ENCODE data around the gene SYNPO2. TPM values are rescaled to one million over a fixed set of nuclear protein-coding genes. Genes with fewer than 3 reads are reported as not detected.

SYNPO2 gene
- total RNA-seq, 1 experiment from 2014 or later = 0.61 TPM

DNA sequence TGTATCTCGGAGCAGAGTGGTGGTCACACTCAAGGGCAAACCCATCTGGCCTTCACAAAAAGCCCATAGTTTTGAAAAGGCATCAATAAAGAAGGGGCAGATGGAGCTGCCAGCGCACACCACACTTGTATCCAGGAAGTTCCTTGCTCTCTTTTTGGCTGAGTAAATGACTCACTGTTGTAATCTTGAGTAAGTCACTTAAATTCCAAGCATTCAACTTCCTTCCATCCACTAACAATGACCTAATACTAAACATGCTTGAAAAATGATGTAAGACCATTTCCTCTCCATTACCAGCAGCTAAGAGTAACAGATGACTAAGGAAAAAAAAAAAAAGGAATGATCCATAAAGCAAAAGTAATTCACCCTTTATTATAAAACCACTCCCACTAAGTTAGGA, 214.6 kb downstream of the SYNPO2 start:
- POLR2A ChIA-PET = interaction anchor here (0.6 to 2.7 kb wide), 14 partner anchors 9 to 351 kb away, joined by 3 to 82 read pairs (median 8); partner anchors contain the start of gene USP53
- intact Hi-C loops (cut with micrococcal nuclease) = loop anchor here (1.0 to 10.0 kb wide), 3 partner anchors 10 to 118 kb away; partner anchors contain the start of gene USP53

DNA sequence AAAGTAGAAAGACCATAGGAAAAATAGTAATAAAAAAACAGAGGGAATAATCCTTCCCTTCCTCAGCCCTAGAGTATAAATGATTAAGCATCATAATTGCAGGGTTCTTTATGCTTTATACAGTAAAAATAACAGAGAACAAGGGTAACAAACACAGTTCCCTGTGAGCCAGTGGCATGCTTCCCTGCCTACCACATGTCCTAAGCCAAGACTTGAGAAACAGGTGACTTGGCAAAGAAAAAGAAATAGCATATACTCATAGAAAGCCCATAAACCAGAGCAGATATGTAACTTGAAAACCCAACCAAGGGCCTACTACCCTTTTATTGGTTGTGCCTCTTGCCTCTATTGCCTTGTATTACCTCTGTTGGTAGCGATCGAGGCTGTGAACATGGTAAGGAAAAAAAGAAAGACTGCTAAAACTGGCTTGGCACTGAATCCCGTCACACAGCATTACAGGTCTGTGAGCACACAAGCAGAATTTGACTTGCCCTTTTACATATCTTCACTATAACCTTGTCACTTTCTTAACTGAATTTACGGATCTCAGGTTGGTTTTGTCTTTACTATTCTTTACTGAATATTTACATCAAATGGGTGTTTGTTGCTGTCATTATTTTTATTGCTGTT, 216.1 kb downstream of the SYNPO2 start:
- Mint-ChIP-seq H3K27me3 (ENCODE audit: insufficient read depth, unreplicated experiment) (no peaks in the 10 kb centered on the region), H3K27ac (ENCODE audit: low read depth, unreplicated experiment) (peak overlapping the region; percentile 7), H3K4me3 (ENCODE audit: unreplicated experiment) (no peak overlapping the region), H3K36me3 (ENCODE audit: insufficient read depth, unreplicated experiment) (no peaks in the 10 kb centered on the region), H3K4me1 (ENCODE audit: insufficient read depth, unreplicated experiment) (peaks cover 35% of the 10 kb centered on the region), H3K9me3 (ENCODE audit: unreplicated experiment) (no peaks in the 10 kb centered on the region)
- DNase-seq (ENCODE audit: unreplicated experiment) = no peak
- intact Hi-C loops (cut with micrococcal nuclease) = loop anchor here (10.0 kb wide), 1 partner anchor 120 kb away; no protein-coding TSS in a partner anchor
- TF ChIP-seq, protein P1, sequence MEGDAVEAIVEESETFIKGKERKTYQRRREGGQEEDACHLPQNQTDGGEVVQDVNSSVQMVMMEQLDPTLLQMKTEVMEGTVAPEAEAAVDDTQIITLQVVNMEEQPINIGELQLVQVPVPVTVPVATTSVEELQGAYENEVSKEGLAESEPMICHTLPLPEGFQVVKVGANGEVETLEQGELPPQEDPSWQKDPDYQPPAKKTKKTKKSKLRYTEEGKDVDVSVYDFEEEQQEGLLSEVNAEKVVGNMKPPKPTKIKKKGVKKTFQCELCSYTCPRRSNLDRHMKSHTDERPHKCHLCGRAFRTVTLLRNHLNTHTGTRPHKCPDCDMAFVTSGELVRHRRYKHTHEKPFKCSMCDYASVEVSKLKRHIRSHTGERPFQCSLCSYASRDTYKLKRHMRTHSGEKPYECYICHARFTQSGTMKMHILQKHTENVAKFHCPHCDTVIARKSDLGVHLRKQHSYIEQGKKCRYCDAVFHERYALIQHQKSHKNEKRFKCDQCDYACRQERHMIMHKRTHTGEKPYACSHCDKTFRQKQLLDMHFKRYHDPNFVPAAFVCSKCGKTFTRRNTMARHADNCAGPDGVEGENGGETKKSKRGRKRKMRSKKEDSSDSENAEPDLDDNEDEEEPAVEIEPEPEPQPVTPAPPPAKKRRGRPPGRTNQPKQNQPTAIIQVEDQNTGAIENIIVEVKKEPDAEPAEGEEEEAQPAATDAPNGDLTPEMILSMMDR (IDR thresholded peaks at IDR 0.05; ENCODE audit: unreplicated experiment) = no peak
- no TSS peak for BruUV-seq (replicated peaks)
- ChIA-PET CTCF (interaction anchor here (1.3 kb wide), 1 partner anchor 123 kb away, joined by 3 read pairs; no protein-coding TSS in a partner anchor), POLR2A (interaction anchor here (1.3 to 2.7 kb wide), 3 partner anchors 108 to 195 kb away, joined by 3 to 82 read pairs (median 16); partner anchors contain the start of gene USP53)

More for the DNA sequence above, 214.6 kb downstream of the SYNPO2 start:
- BruUV-seq (replicated peaks) = no TSS peak
- no peaks in the 10 kb centered on the region for H3K36me3 Mint-ChIP-seq (ENCODE audit: insufficient read depth, unreplicated experiment)
- no peaks in the 10 kb centered on the region for H3K9me3 Mint-ChIP-seq (ENCODE audit: unreplicated experiment)
- CTCF ChIA-PET = interaction anchor here (0.6 to 1.3 kb wide), 12 partner anchors 12 to 134 kb away, joined by 3 to 10 read pairs (median 4); partner anchors contain the start of gene MYOZ2
- H3K4me1 Mint-ChIP-seq (ENCODE audit: insufficient read depth, unreplicated experiment) = peaks cover 35% of the 10 kb centered on the region
- TF ChIP-seq, protein P1 (IDR thresholded peaks at IDR 0.05; ENCODE audit: unreplicated experiment) = no peak
- H3K27me3 Mint-ChIP-seq (ENCODE audit: insufficient read depth, unreplicated experiment) = no peaks in the 10 kb centered on the region
- peak; percentile 93 for DNase-seq (ENCODE audit: unreplicated experiment)
- H3K4me3 Mint-ChIP-seq (ENCODE audit: unreplicated experiment) = peak overlapping the region; percentile 43
- H3K27ac Mint-ChIP-seq (ENCODE audit: low read depth, unreplicated experiment) = peak overlapping the region; percentile 89

DNA sequence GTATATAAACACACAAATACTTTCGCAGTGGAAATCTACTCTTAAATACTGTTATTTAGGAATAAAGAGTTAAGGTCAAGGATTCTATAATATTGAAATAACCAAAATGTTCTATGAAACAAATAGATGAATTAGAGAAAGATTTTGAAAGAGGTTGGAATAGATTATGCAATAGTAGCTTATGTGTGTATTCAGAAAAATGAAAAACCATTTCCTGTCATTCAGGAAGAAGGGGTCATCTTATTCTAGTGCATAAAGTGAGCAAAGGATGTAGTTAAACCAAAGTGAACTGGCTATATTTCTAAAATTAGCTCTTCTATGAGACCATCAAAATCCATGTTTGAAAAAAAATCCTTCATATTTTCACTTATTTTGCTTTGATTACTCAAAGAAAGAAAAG, 217.0 kb downstream of the SYNPO2 start:
- Mint-ChIP-seq H3K9me3 (ENCODE audit: unreplicated experiment) (no peaks in the 10 kb centered on the region), H3K4me3 (ENCODE audit: unreplicated experiment) (no peak overlapping the region), H3K27me3 (ENCODE audit: insufficient read depth, unreplicated experiment) (no peaks in the 10 kb centered on the region), H3K27ac (ENCODE audit: low read depth, unreplicated experiment) (no peak overlapping the region), H3K4me1 (ENCODE audit: insufficient read depth, unreplicated experiment) (peaks cover 35% of the 10 kb centered on the region), H3K36me3 (ENCODE audit: insufficient read depth, unreplicated experiment) (no peaks in the 10 kb centered on the region)
- CTCF ChIA-PET = no interaction called here
- TF ChIP-seq, protein P1 (IDR thresholded peaks at IDR 0.05; ENCODE audit: unreplicated experiment) = no peak
- POLR2A ChIA-PET = interaction anchor here (0.8 to 1.5 kb wide), 5 partner anchors 9 to 194 kb away, joined by 3 to 16 read pairs (median 3); partner anchors contain the start of gene USP53
- DNase-seq (ENCODE audit: unreplicated experiment) = no peak
- no TSS peak for BruUV-seq (replicated peaks)
- intact Hi-C loops (cut with micrococcal nuclease) = loop anchor here (10.0 kb wide), 1 partner anchor 121 kb away; no protein-coding TSS in a partner anchor

Measured in MCF 10A (cell line).